DND-41 (cell line): Measurements from ENCODE around the gene YWHAG.
A peak's percentile ranks its signal among the peaks of the same experiment; 100 is the strongest.

ENCODE experiments used
- ATAC-seq: fragments of 200-7000 bp; cut with Tn5 transposase; 3 replicates; pipeline ENCODE4 v1.9.1; 2021; ENCODE audit warnings: low read depth; ENCODE audit not compliant: insufficient read depth
- DNase-seq: peaks from one replicate; pipeline ENCODE4 v3.0.0-alpha.2; 2020
- H2AFZ ChIP-seq: 2 replicates; pipeline ENCODE4 v1.6.0; 2012; ENCODE audit warnings: low read depth, low read length
- H3K27ac ChIP-seq: 2 replicates; pipeline ENCODE4 v1.5.1; 2012; ENCODE audit warnings: low read length, inconsistent platforms
- H3K27me3 ChIP-seq: fragments of 200-600 bp; sonication (generic); 2 replicates; pipeline ENCODE4 v1.6.0; 2012; ENCODE audit warnings: low read length, mild to moderate bottlenecking, inconsistent platforms; ENCODE audit not compliant: insufficient read depth, poor library complexity
- H3K36me3 ChIP-seq: 2 replicates; pipeline ENCODE4 v1.5.1; 2012; ENCODE audit warnings: low read length, inconsistent platforms; ENCODE audit not compliant: insufficient read depth
- H3K4me1 ChIP-seq: 2 replicates; pipeline ENCODE4 v1.5.1; 2012; ENCODE audit warnings: mild to moderate bottlenecking, low read length; ENCODE audit not compliant: insufficient read depth
- H3K4me2 ChIP-seq: 2 replicates; pipeline ENCODE4 v1.6.0; 2012; ENCODE audit warnings: mild to moderate bottlenecking, moderate library complexity, low read length, inconsistent platforms; ENCODE audit not compliant: insufficient read depth
- H3K4me3 ChIP-seq, 2 experiments: fragments of 200-600 bp in 1 of 2; shearing (Covaris generic) in 1 of 2; 2 replicates each; pipeline ENCODE4 v1.5.1; 2012 to 2016; ENCODE audit warnings: inconsistent platforms in 2 of 2, low read length in 2 of 2, mild to moderate bottlenecking in 2 of 2, low read depth in 1 of 2, moderate library complexity in 1 of 2
- H3K79me2 ChIP-seq: 2 replicates; pipeline ENCODE4 v1.6.0; 2012; ENCODE audit warnings: low read length, inconsistent platforms; ENCODE audit not compliant: insufficient read depth
- H3K9ac ChIP-seq: 2 replicates; pipeline ENCODE4 v1.6.0; 2012; ENCODE audit warnings: low read depth, mild to moderate bottlenecking, inconsistent platforms, low read length, moderate library complexity
- H3K9me3 ChIP-seq: 2 replicates; pipeline ENCODE4 v1.5.1; 2012; ENCODE audit warnings: low read length, moderate library complexity, mild to moderate bottlenecking, inconsistent platforms; ENCODE audit not compliant: insufficient read depth, severe bottlenecking
- H4K20me1 ChIP-seq: 2 replicates; pipeline ENCODE4 v1.6.0; 2012; ENCODE audit warnings: low read length; ENCODE audit not compliant: insufficient read depth
- CTCF ChIP-seq: IDR thresholded peaks from 2 replicates; pipeline ENCODE4 v1.5.1; 2012; ENCODE audit warnings: borderline replicate concordance, low read length, moderate library complexity, mild to moderate bottlenecking; ENCODE audit not compliant: poor library complexity, severe bottlenecking; ENCODE audit errors: extremely low read depth
- EZH2 ChIP-seq: IDR thresholded peaks from 3 replicates; pipeline ENCODE4 v1.6.1; 2012; ENCODE audit warnings: borderline replicate concordance, low read depth, mild to moderate bottlenecking, moderate library complexity, low read length, inconsistent platforms; ENCODE audit not compliant: severe bottlenecking

YWHAG gene

GRCh38 chr7:76354516-76354915 is 4.3 kb downstream of the YWHAG start:
- no peak for DNase-seq
- no peak overlapping the region for H3K4me3 ChIP-seq
- TF ChIP-seq EZH2 = no peak
- no peak for TF ChIP-seq CTCF
- peaks cover 93% of the 10 kb centered on the region for H3K79me2 ChIP-seq
- H3K4me2 ChIP-seq = peak overlapping the region; percentile 75; the same call in 1 of the 2 replicates
- H3K9ac ChIP-seq = no peak overlapping the region
- H2AFZ ChIP-seq = no peak overlapping the region
- H3K4me1 ChIP-seq = peaks cover 38% of the 10 kb centered on the region
- peaks cover 73% of the 10 kb centered on the region for H4K20me1 ChIP-seq
- ATAC-seq = no peak
- H3K27me3 ChIP-seq = no peaks in the 10 kb centered on the region
- H3K27ac ChIP-seq = no peak overlapping the region
- H3K36me3 ChIP-seq = peaks cover 69% of the 10 kb centered on the region
- no peaks in the 10 kb centered on the region for H3K9me3 ChIP-seq

- Histone ChIP-seq H3K9ac (no peak overlapping the region), H3K36me3 (peaks cover 77% of the 10 kb centered on the region), H3K4me3 (no peak overlapping the region), H3K27me3 (no peaks in the 10 kb centered on the region), H4K20me1 (peaks cover 76% of the 10 kb centered on the region), H3K79me2 (peaks cover 100% of the 10 kb centered on the region), H3K4me1 (peaks cover 36% of the 10 kb centered on the region), H3K9me3 (no peaks in the 10 kb centered on the region), H3K4me2 (peak overlapping the region; percentile 75; the same call in 1 of the 2 replicates), H3K27ac (no peak overlapping the region), H2AFZ (no peak overlapping the region)
- DNase-seq (no peak), ATAC-seq (no peak)
- TF ChIP-seq CTCF (no peak), EZH2 (no peak)
These were observed 5.0 kb downstream of the YWHAG start for GRCh38 chr7:76353744-76354143.

- Histone ChIP-seq H3K27me3 (no peaks in the 10 kb centered on the region), H3K4me3 (no peak overlapping the region), H3K36me3 (peaks cover 86% of the 10 kb centered on the region), H3K9ac (no peak overlapping the region), H4K20me1 (peaks cover 85% of the 10 kb centered on the region), H3K27ac (no peak overlapping the region), H3K79me2 (peaks cover 100% of the 10 kb centered on the region), H3K4me2 (no peak overlapping the region), H3K9me3 (no peaks in the 10 kb centered on the region), H2AFZ (no peak overlapping the region), H3K4me1 (peaks cover 31% of the 10 kb centered on the region)
- TF ChIP-seq CTCF (no peak), EZH2 (no peak)
- no peak for DNase-seq
- ATAC-seq = no peak
These were observed 6.6 kb downstream of the YWHAG start for GRCh38 chr7:76352193-76352592.

GRCh38 chr7:76351372-76351771 is 7.4 kb downstream of the YWHAG start:
- H3K4me1 ChIP-seq = peaks cover 23% of the 10 kb centered on the region
- peaks cover 86% of the 10 kb centered on the region for H3K36me3 ChIP-seq
- TF ChIP-seq CTCF (no peak), EZH2 (no peak)
- ATAC-seq (peak; percentile 27; the same call in 1 of the 3 replicates), DNase-seq (no peak)
- H3K27me3 ChIP-seq = no peaks in the 10 kb centered on the region
- H3K4me3 ChIP-seq = no peak overlapping the region
- H4K20me1 ChIP-seq = peaks cover 87% of the 10 kb centered on the region
- no peak overlapping the region for H2AFZ ChIP-seq
- H3K9me3 ChIP-seq = no peaks in the 10 kb centered on the region
- H3K79me2 ChIP-seq = peaks cover 100% of the 10 kb centered on the region
- no peak overlapping the region for H3K4me2 ChIP-seq
- no peak overlapping the region for H3K9ac ChIP-seq
- no peak overlapping the region for H3K27ac ChIP-seq
